Stimulated activated CD4-positive, alpha-beta T cell treated with anti-CD3 and anti-CD28 coated beads, Interleukin-1b, Interleukin-23, amount 100 ng/mL, for 48 hours (primary cell): ENCODE measurements around the gene FAM20B.

Experiments
- DNase-seq: peaks from one replicate; pipeline ENCODE4 v3.0.0-alpha.2; 2020

The FAM20B gene

DNA sequence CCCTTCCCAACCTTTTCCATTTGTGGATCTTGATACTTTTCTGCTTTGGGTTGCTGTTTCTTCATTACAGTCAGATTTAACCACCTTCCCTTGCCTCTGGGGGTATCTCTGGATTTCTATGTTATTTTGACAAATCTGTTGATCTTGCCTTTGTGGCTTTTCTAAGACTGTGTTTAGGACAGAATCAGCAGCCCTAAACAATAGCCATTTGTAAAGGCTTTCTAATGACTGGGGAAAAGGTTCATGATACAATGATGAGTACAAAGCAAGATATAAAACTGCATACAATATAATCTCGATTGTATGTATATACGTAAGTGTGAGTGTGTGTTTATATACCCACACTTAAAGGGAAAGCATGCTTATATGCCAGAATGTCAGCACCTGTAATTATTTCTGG, 27.8 kb downstream of the FAM20B start:
- no peak for DNase-seq

DNA sequence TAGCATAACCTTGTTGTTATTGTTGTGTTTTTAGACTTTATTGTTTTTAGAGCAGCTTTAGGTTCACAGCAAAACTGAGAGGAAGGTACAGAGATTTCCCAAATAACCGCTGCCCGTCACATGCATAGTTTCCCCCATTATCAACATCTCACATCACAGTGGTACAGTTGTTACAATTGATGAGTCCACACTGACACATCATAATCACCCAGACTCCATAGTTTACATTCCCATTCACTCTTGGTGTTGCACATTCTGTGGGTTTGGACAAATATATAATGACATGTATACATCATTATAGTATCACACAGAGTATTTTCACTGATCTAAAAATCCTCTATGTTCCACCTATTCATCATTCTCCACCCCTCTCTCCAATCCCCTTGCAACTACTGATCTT, 30.2 kb downstream of the FAM20B start:
- no peak for DNase-seq

DNA sequence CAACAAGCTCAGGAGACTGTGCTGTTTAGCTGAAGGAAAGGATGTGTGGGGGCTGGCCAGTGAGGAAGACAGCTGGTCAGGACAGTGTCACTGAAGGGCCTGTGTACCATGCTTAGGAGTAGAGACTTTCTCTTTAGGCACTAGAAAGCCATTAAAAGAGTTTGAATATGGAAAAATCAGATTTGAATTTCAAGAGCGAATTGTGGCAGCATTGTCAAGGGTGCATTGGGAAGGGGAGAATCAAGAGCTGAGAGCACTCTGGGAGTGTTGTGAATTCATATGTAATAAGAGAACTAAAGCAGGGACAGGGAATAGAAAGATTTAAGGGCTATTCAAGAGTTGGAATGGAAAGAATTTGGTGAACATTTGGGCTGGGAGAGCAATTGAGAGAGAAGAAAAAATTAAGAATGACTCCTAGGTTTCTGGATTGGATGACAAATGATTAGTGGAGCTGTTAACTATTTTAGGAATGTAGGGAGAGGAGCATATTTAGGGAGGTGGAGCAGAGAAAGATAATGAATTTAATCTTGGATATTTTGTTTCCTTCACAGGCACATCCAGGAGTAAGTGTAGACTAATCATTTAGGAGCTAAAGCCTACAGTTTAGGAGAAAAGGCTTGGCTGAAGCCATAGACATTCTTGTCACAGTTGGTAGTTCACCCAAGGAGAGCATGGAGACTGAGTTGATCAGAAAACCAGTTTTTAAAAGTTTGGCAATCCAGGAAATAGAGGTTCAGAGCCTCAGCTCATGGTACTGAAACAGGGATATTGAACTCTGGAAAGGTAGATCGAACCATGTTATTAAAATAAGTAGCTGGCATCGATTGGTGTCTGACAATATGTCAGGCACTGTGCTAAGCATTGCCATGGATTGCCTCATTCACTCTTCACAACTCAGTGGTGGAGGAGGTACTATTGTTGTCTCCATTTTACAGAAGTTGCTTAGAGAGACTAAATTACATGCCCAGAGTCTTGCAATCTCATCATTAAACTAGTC, 33.1 kb downstream of the FAM20B start:
- DNase-seq: no peak

DNA sequence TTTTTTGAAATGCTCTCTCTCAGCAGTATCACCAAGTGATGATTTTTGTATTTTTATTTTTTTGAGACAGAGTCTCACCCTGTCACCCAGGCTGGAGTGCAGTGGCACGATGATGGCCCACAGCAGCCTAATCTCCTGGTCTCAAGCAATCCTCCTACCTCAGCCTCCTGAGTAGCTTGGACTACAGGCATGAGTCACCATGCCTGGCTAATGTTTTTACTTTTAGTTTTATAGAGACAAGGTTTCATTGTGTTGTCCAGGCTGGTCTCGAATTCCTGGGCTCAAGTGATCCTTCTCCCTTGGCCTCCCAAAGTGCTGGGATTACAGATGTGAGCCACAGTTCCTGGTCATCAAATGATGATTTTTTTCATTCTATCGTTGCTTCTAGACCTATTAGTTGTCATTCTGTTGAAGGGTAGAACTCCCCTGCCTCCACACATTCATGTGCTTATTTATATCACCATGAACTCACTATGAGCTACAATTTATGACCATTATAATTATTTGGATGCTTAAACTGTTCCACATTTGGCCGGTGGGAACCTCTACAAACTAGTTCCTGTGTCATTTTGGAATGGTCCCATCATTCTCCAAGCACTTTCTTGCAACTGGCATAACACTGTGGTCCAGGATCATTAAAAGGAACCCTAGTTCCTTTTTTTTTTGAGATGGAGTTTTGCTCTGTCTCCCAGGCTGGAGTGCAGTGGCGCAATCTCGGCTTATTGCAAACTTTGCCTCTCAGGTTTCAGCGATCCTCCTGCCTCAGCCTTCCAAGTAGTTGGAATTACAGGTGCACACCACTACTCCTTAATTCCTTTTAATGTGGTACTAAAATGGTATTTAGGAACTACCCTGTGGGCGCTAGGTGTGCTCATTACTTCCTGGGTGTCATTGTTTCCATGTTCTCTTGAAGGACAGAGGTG, 35.9 kb downstream of the FAM20B start:
- DNase-seq: no peak

DNA sequence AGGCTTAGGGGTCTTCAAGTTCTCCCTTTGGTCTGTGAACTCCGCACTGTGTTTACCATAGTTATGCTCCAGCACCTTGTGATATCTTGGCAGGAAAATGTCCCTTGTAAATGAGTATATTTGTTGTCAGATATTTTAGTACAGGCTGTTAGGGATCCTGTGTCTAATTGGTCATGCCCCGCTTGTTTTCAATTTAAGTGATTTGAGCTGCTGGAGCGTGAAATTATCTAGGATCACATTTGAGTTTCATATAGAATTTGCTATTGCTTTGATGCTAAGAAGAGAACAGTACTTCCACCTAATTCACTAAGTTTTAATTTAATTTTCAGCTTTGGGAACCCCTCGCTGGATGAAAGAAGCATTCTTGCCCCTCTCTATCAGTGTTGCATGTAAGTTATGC, 40.8 kb downstream of the FAM20B start:
- no peak for DNase-seq

DNA sequence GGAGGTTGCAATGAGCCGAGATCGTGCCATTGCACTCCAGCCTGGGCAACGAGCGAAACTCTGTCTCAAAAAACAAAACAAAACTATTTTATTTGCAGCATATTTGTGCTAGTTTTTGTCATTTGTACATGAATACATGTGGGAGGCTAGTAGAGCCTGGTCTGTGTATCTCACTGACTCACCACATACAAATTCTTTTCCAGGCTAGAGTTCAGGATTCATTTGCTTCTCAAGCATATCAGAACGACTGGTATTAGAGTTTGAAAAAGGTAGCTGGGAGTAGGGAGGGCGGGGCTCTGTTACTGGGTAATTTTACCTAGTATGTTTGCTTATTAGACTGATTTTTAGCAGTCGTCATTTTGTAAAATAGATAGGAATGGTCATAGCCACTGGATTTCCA, 51.7 kb downstream of the FAM20B start:
- no peak for DNase-seq

DNA sequence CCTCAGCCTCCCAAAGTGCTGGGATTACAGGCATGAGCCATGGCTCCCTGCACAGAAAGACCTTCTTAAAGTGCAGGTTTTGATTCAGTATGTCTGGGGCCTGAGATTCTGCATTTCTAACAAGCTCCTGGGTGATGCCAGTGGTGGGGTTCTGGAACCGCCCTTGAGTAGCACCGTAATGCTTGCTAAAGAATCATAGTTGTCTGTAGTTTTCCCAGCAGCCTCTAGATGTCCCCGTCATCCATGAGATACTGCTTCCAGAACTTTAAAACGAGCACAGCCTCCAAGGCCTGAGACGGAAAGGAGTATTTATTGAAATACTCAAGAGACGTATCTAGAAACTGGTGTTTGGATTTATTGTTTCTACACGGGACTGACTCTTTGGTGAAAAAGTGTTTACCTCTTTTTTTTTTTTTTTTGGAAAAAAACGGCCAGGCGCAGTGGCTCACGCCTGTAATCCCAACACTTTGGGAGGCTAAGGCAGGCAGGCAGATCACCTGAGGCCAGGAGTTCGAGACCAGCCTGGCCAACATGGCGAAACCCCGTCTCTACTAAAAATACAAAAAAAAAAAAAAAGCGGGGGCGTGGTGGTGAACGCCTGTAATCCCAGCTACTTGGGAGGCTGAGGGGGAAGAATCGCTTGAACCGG, 53.5 kb downstream of the FAM20B start:
- peak; percentile 49 for DNase-seq

DNA sequence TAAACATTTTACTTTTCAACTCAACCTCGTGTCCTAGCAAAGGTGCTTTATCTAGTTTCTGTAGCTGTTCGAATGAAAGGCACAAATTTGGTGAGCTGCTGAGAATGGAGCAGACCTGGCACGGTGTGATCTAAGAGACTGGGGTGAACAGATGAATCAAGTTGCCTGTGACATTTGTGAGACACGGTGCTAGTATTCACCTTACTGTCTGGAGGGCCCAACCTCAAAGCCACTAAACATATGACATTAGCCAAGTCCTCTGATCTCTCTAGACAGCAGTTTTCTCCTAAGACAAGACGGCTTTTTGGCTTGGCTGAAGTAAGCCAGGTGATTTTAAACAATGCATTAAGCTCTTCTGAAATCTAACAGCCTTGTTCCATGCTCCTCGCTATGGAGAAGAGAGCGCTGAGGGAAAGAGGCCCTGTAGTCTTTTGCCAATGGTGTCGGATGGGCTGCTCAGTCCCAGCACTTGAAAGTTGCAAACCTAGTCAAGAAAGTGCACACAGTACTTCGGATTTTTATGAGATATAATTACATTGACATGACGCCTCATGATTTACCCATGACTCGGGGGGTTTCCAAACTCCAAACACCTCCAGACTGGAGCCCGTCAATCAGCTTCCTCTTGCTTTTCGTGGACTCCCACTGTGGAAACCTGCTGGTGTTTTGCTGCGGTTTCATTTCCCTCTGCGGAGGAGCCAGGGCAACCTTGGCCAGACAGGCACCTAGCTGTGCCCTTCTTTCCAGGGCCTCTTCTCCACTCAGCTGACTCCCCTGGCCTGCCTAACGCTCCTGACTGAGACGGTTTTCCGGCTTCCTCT, 55.4 kb downstream of the FAM20B start:
- DNase-seq: peak; percentile 36

DNA sequence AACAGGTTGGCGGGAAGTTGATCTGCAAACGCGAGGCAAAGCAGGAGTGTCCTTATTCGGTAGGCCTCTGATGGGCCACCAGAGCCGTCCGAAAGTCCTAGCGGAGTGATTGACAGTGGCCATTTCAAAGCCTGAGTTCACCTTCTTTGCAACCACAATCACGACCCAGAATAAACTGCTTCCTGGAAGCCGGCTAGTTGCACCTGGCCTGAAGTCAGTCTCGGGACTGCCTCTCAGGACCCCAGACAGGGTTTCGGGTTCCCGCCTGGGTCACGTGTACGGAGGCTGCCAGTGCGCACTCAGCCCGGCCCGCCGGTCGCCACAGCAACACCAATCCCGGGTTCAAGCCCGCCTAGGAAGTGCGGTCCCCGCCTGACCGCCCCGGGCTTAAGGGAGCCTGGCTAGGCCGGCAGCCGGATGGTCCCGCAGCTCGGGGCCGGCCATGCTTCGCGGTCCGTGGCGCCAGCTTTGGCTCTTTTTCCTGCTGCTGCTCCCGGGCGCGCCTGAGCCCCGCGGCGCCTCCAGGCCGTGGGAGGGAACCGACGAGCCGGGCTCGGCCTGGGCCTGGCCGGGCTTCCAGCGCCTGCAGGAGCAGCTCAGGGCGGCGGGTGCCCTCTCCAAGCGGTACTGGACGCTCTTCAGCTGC, 56.1 kb downstream of the FAM20B start, which contains the start of gene TOR3A:
TOR3A (plus strand) TSS at position 384 of the 646 bp plus-strand sequence; CDS start at position 443, 59 bp downstream.
- DNase-seq: peak; percentile 81

DNA sequence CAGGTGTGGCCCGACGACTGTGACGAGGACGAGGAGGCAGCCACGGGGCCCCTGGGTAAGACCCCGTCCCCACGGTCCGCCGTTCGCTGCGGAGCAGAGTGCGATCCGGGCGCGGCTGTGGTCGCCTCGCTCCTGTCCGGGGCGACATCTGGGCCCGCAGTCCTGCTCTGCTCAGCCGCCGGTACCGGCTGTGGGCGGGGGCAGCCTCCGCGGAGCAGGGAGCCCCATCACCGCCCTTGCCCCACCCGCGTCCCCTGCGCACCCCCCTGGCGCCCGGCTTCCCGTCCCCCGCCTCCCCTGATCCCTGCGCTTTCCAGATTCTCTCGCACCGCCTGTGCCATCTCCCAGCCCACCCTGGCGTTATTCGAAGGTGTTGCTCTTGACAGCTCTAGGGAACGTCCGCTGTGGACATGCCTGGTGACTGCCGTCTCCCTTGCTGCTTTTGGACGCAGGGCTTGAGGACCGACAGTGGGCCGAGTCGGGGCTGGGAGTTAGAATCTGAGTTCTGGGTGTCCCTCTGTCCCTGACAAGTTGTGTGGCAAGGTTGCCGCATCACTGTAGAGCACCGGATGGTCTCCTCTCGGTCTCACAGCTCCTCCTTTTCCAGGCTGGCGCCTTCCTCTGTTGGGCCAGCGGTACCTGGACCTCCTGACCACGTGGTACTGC, 56.8 kb downstream of the FAM20B start:
- DNase-seq: peak; percentile 12

DNA sequence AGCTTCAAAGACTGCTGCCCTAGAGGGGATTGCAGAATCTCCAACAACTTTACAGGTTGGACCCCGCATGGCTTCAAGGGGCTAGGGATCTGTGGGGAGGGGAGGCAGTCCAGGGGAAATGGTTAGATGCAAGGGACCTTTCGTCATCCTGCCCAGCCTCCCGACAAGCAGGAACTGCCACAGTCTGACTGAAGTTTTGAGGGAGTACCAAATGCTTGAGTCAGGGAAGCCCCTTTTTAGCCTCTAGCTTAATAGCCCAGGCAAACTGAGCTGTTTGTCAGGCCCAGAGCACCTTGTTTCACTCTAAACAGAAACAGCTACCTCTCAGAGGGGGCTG, 57.3 kb downstream of the FAM20B start:
- peak; percentile 7 for DNase-seq

DNA sequence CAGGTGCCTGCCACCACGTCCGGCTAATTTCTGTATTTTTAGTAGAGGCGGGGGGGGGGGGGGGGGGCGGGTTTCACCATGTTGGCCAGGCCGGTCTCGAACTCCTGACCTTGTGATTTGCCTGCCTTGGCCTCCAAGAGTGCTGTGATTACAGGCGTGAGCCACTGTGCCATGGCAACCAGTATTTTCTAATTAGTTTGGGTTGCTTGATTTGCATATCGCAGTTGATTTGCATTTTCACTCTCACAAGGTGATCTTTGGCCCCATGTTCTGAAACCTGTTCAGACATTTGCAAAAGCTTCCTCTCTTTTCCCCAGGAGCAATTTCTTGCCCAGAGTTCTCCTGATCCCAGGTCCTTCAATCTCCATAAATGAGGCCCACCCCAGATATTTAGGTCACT, 57.8 kb downstream of the FAM20B start:
- no peak for DNase-seq

DNA sequence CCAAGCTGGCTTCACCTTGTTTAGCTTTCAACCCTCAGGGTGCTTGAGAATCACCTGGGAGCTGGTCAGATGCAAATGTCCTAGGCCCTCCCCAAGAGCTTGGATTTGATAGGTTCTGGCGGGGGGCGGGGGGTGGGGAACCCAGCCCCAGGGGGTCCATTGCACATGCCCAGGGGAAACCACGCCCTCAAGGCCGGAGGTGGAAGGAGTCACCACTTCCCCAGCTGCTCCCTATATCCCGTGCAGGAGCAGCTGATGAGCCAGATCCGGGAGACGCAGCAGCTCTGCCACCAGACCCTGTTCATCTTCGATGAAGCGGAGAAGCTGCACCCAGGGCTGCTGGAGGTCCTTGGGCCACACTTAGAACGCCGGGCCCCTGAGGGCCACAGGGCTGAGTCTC, 62.0 kb downstream of the FAM20B start:
- DNase-seq: no peak

DNA sequence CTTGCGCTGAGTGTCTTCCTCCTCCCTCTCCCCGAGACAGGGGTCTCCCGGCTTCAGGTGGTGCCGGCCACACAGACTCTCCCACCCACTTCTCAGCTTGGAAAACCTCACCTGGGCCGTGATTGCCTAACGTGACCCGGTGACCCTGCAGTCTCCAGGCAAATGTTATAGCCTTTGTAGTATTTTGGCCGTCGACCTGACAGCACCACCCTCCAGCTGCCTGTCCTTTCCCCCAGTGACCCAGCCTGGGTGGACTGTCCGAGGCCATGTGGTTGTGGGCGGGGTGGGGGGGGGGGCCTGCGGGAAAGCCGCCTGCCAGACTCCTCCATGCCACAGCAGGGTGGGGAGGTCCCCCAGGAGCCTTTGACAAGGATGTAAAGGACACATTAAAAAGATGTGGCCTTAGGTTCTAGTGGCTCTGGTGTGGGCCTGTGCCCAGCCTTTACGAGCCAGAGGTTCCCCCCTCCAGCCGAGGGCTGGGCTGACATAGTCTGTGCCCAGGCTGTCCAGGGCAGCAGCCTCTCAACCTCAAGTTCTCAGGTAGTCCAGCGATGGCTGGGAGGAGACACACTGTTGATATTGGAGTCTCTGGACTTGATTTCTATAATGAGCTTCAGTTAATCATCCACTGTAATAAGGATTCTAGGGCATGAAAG, 64.3 kb downstream of the FAM20B start:
- no peak for DNase-seq

DNA sequence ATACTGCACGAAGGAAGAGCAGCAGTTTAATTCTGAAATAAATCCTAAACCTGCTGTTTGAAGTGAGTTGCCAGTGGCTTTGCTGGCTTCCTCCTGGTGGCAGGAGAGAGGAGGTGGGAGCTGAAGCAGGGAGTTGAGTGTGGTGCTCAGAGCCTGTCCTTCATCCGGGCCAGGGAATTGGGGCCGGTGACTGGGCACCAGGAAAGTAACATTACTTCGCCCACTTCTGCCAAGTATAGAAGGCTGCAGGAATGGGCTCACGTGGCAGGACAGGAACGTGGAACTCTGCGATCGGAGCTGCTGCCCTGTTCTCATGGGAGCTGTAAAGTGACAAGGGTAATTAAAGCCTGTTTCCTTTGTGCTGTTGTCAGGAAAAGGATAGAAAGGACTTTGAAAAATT, 64.8 kb downstream of the FAM20B start:
- no peak for DNase-seq

DNA sequence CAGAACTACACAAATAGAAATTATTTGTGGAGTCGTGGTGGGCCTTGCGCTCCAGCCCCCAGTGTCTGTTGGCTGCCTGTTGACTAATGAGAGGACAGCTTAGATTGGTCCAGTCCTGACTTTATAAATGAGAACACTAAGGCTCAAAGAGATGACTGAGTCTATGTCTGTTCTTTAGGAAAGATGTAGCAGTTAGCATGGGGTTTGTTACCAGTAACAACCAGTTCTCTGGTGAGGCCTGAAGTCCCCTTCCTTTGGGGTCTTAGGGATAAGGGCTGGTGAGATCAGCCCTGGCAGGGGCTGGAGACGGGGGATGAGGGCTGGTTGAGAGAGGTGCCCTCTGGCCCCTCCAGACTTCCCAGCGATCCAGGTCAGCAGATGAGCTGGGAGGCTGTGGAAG, 65.2 kb downstream of the FAM20B start:
- no peak for DNase-seq

DNA sequence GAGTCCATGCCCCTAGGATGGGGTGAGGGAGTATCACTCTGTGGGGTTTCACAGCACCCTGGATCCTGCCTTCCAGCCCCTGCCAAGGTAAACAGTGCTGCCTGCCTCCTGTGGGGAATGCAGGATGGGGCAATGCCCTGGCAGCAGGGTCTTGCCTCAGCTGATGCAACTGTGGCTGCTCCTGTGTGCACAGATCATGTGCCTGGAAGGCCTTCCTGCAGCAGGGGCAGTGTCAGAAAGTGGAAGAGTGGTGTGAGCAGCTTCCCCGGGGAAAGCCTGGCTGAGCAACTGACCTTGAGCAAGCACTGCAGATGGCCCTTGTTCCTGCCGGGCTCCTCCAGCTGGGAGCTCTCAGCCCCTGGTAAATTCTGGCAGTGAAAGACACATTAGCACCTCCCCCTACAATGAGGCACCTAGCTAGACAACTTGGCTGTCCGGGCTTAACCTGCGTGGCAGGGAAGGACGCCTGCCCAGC, 66.0 kb downstream of the FAM20B start:
- DNase-seq: no peak

DNA sequence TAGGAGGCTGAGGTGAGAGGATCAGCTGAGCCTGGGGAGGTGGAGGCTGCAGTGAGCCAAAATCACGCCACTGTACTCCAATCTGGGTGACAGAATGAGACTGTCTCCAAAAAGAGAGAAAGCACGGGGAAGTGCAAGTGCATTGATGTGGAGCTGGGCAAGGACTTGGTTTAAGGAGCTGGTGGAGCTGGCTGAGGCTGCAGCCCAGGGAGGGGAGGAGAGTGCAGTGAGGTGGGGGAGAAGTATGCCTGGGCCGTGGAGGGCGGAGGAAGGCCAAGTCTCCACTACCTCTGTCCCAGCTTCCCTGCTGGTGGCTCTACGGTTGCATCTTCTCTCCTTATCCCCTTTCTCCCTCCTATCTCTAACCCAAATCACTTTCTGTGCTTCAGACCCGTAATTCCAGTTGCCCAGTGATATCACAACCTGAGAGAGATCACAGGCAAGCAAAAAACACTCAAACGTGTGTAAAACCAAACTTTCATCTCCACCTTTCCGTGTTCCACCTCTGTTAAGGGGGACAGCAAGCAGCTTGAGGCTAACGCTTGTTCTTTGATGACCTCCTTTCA, 67.3 kb downstream of the FAM20B start:
- DNase-seq: no peak

DNA sequence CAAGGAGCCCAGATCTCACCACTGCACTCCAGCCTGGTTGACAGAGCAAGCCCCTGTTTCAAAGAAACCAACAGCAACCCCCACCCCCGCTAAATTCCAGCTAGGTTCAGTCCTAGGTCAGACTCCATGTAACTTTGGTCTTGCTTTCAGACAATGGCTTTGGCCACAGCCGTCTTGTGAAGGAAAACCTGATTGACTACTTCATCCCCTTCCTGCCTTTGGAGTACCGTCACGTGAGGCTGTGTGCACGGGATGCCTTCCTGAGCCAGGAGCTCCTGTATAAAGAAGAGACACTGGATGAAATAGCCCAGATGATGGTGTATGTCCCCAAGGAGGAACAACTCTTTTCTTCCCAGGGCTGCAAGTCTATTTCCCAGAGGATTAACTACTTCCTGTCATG, 69.1 kb downstream of the FAM20B start:
- no peak for DNase-seq

DNA sequence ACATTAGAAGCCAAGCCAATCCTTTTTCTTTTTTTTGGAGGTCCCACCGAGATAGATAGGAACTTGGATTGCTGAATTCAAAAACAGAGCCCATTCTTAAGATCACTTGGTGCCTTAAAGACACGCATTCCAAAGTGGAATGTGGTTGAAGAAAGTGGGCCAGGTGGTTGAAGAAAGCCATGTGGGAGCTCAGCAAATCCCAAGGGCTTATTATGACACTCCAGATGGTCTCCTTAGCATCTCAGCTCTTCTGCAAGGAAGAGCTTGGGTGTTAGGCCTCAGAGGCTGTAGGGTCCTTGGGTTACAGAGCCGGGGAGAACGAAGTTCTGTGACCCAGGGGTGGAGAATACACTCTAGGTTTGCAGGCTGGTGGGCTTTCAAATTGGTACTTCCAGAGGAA, 69.7 kb downstream of the FAM20B start:
- no peak for DNase-seq
